GM12865 (cell line): ENCODE results near the gene SIK2.

Source experiments
- DNase-seq: peaks from one replicate; pipeline ENCODE4 v3.0.0; 2010; ENCODE audit warnings: low read depth
- H3K4me3 ChIP-seq: 2 replicates; pipeline ENCODE4 v1.5.1; 2011; ENCODE audit warnings: mild to moderate bottlenecking, low read depth, low read length, control low read depth
- CTCF ChIP-seq: IDR thresholded peaks from 2 replicates; pipeline ENCODE4 v1.5.1; 2011; ENCODE audit warnings: low read length, control low read depth, low read depth, inconsistent platforms; ENCODE audit not compliant: insufficient read depth; ENCODE audit errors: missing control alignments

Gene SIK2

GRCh38 chr11:111756097-111756496 is 153.8 kb downstream of the SIK2 start:
- DNase-seq = no peak
- no peak overlapping the region for H3K4me3 ChIP-seq
- TF ChIP-seq CTCF = no peak

- no peak overlapping the region for H3K4me3 ChIP-seq
- DNase-seq = no peak
- no peak for TF ChIP-seq CTCF
Measured at GRCh38 chr11:111759376-111759775, 157.1 kb downstream of the SIK2 start.

- no peak overlapping the region for H3K4me3 ChIP-seq
- TF ChIP-seq CTCF = no peak
- DNase-seq = no peak
Measured at GRCh38 chr11:111759778-111760407, 157.6 kb downstream of the SIK2 start.

GRCh38 chr11:111761036-111761435 is 158.8 kb downstream of the SIK2 start:
- no peak overlapping the region for H3K4me3 ChIP-seq
- no peak for DNase-seq
- no peak for TF ChIP-seq CTCF

DNA sequence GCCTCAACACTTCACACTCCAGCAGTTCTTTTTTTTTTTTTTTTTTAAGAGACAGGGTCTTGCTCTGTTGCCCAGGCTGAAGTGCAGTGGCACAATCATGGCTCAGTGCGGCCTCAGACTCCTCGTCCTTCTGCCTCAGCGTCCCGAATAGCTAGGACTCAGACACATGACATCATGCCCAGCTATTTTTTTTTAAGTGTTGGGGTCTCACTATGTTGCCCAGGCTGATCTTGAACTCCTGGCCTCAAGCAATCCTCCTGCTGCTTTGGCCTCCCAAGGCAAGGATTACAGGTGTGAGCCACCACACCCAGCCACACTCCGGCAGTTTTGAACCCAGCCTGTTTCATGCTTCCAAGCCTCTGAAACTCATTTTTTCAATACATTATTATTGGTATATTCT is 160.3 kb downstream of the SIK2 start:
- H3K4me3 ChIP-seq = no peak overlapping the region
- TF ChIP-seq CTCF = no peak
- no peak for DNase-seq

GRCh38 chr11:111762981-111763643 is 160.9 kb downstream of the SIK2 start:
- TF ChIP-seq CTCF = no peak
- no peak overlapping the region for H3K4me3 ChIP-seq
- DNase-seq = no peak

DNA sequence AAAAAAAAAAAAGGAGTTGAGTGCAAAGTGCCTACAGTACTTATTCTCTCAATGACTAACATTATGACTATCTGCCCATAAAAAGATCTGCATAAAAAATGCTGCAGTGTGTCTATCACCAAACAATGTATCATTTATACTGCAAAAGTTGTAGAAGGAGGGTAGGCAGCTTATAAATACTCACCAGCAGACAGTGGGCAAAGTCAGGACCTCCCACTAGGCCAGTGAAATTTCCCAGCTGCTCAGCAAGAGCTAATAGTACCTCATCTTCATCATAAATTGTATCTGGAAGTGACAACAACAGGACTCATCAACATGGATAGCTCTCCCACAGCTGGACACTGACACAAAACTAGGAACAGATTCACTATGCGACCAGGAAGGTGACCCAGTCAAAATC is 162.4 kb downstream of the SIK2 start:
- peak overlapping the region; percentile 87 for H3K4me3 ChIP-seq
- no peak for DNase-seq
- TF ChIP-seq CTCF = no peak
